K562 (cell line): ENCODE data around the gene RBM18. TPM values are rescaled to one million over a fixed set of nuclear protein-coding genes. Genes with fewer than 3 reads are reported as not detected.

Experiments used
- CBFA2T3 ChIP-seq: fragments of 450-650 bp; IDR thresholded peaks from 2 replicates; pipeline ENCODE4 v1.6.1; 2017
- E2F6 ChIP-seq, 2 experiments: IDR thresholded peaks; 2 replicates each; pipeline ENCODE4 v1.6.1; 2011; ENCODE audit warnings: borderline replicate concordance in 1 of 2, control low read depth in 1 of 2, low read depth in 1 of 2, low read length in 1 of 2, mild to moderate bottlenecking in 1 of 2, mixed read lengths in 1 of 2, moderate library complexity in 1 of 2; ENCODE audit not compliant: insufficient read depth in 1 of 2, insufficient read length in 1 of 2, poor library complexity in 1 of 2, severe bottlenecking in 1 of 2; ENCODE audit errors: extremely low read depth in 1 of 2
- ID3 ChIP-seq, 2 experiments: fragments of 250-450 bp in 1 of 2; fragments of 450-650 bp in 1 of 2; sonication (Bioruptor Pico) in 1 of 2; IDR thresholded peaks; 2 replicates each; pipeline versions ENCODE4 v1.6.1 to v1.8.0; 2016 to 2021; ENCODE audit warnings: mild to moderate bottlenecking in 2 of 2, moderate library complexity in 2 of 2, missing compliant biosample characterization in 1 of 2, missing genetic modification characterization in 1 of 2
- MTA1 ChIP-seq: fragments of 450-650 bp; IDR thresholded peaks from 2 replicates; pipeline ENCODE4 v1.6.1; 2017; ENCODE audit warnings: borderline replicate concordance
- NRF1 ChIP-seq, 2 experiments: fragments of 450-650 bp; IDR thresholded peaks in 1 of 2; conservative IDR thresholded peaks in 1 of 2; 2 replicates each; pipeline ENCODE4 v1.6.1; 2014; ENCODE audit warnings: mild to moderate bottlenecking in 2 of 2
- RAD51 ChIP-seq: fragments of 450-650 bp; IDR thresholded peaks from 2 replicates; pipeline ENCODE4 v1.7.1; 2016; ENCODE audit warnings: low read depth, mild to moderate bottlenecking, borderline replicate concordance
- SETDB1 ChIP-seq: IDR thresholded peaks from one replicate; pipeline ENCODE4 v1.6.1; 2012; ENCODE audit warnings: low read length, control low read depth, inconsistent platforms
- THRAP3 ChIP-seq: fragments of 450-650 bp; IDR thresholded peaks from 2 replicates; pipeline ENCODE4 v1.6.1; 2016; ENCODE audit warnings: mild to moderate bottlenecking, inconsistent platforms, borderline replicate concordance
- USF1 ChIP-seq: sonication (generic); formaldehyde crosslinking; IDR thresholded peaks from 2 replicates; pipeline ENCODE4 v1.9.0; 2022; ENCODE audit warnings: mild to moderate bottlenecking, missing genetic modification reagents
- ZNF124 ChIP-seq: sonication (generic); formaldehyde crosslinking; IDR thresholded peaks from 2 replicates; pipeline ENCODE4 v1.8.1; 2022; ENCODE audit warnings: missing genetic modification reagents
- ZNF277 ChIP-seq: fragments of 250-450 bp; sonication (Bioruptor Pico); IDR thresholded peaks from 2 replicates; pipeline ENCODE4 v1.8.0; 2022; ENCODE audit warnings: inconsistent platforms, mild to moderate bottlenecking, moderate library complexity, borderline replicate concordance
- polyA plus RNA-seq, 8 experiments: library from polyadenylated mRNA; depleted of rRNA in 4 of 8; stranded (reverse) in 5 of 8; unstranded in 3 of 8; fragments of >200 nt; fragmentation: Nextera tagmentation in 2 of 8; fragmentation: Illumina TruSeq in 1 of 8; extraction: Ambion mirVana in 2 of 8; extraction: Trizol in 1 of 8; gene quantifications; 2 replicates each; pipeline versions ENCODE4 v1.2.1 to v1.2.3, GENCODE V29; 2011 to 2014; ENCODE audit warnings: inconsistent platforms in 1 of 8, missing spikeins in 1 of 8
- total RNA-seq, 7 experiments: library from RNA; depleted of rRNA in 6 of 7; stranded (reverse); fragments of >200 nt in 6 of 7; fragmentation: Illumina TruSeq in 2 of 7; extraction: Trizol in 2 of 7; gene quantifications; 2 replicates each; pipeline versions ENCODE4 v1.2.1 to v1.2.3, GENCODE V29; 2011 to 2021; ENCODE audit warnings: low replicate concordance in 1 of 7

The RBM18 gene
- total and polyA plus RNA-seq, 9 of the 15 experiments (the other 6 are each of a cell fraction or from before 2014, with no cell fraction given) = 7.9 to 86.3 (median 34.0) TPM

- TF ChIP-seq ID3 (CRISPR knock-in tag; IDR thresholded peaks at IDR 0.05) (no peak), ID3 (tag; IDR thresholded peaks at IDR 0.05) (no peak), ZNF277 (CRISPR knock-in tag) (no peak), THRAP3 (no peak), MTA1 (no peak), NRF1 (conservative IDR thresholded peaks at IDR 0.05 in 1 of 2, IDR thresholded peaks at IDR 0.05 in 1 of 2) (no peak), SETDB1 (no peak), RAD51 (peak; percentile 41; the same call in 1 of the 2 replicates), E2F6 (IDR thresholded peaks at IDR 0.05; ENCODE audit: borderline replicate concordance in 1 of 2, extremely low read depth in 1 of 2, insufficient read depth in 1 of 2, insufficient read length in 1 of 2, low read depth in 1 of 2, low read length in 1 of 2, poor library complexity in 1 of 2, severe bottlenecking in 1 of 2) (no peak), ZNF124 (CRISPR knock-in tag) (no peak), CBFA2T3 (peak; percentile 44; the same call in 1 of the 2 replicates), USF1 (CRISPR knock-in tag) (peak; percentile 67)
Measured at GRCh38 chr9:122314165-122314564, 49.5 kb upstream of the RBM18 start (continued).
